Mammary epithelial cell (primary cell): ENCODE measurements around the gene PRR11.

Experiments used
- CTCF ChIP-seq, 2 donors: IDR thresholded peaks in 1 of 2; conservative IDR thresholded peaks in 1 of 2; 2 replicates each; pipeline ENCODE4 v1.5.1; 2011 to 2012; ENCODE audit warnings: inconsistent platforms in 2 of 2, low read length in 2 of 2, mild to moderate bottlenecking in 2 of 2, control low read depth in 1 of 2, low read depth in 1 of 2; ENCODE audit not compliant: insufficient read depth in 1 of 2; ENCODE audit errors: extremely low read depth in 1 of 2
- EZH2 ChIP-seq: IDR thresholded peaks from 2 replicates; pipeline ENCODE4 v1.6.1; 2012; ENCODE audit warnings: low read length, inconsistent platforms, borderline replicate concordance

DNA sequence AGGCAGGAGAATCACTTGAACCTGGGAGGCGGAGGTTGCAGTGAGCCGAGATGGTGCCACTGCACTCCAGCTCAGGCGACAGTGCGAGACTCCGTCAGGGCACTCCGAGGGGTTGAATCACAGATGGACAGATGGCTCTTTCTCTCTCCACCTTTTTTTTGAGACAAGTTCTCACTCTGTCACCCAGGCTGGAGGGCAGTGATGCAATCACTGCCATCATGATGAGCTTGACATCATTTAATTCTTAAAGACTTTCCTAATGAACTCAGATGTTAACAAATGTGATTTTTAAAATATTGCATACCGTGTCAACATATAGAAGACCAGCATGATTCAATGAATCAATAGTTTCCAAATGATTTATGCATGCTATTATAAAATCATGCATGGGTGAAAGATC, 68.3 kb downstream of the PRR11 start:
- TF ChIP-seq CTCF (conservative IDR thresholded peaks at IDR 0.05 in 1 of 2, IDR thresholded peaks at IDR 0.05 in 1 of 2; ENCODE audit: extremely low read depth in 1 of 2, insufficient read depth in 1 of 2, low read depth in 1 of 2, low read length in 2 of 2) (no peak), EZH2 (no peak)
